Measurements from ENCODE around the gene ZDHHC14. TPM values are rescaled to one million over a fixed set of nuclear protein-coding genes. Genes with fewer than 3 reads are reported as not detected.

Gene ZDHHC14
- total RNA-seq, 2 donors from 2014 or later, result 10.2 to 10.6 TPM

DNA sequence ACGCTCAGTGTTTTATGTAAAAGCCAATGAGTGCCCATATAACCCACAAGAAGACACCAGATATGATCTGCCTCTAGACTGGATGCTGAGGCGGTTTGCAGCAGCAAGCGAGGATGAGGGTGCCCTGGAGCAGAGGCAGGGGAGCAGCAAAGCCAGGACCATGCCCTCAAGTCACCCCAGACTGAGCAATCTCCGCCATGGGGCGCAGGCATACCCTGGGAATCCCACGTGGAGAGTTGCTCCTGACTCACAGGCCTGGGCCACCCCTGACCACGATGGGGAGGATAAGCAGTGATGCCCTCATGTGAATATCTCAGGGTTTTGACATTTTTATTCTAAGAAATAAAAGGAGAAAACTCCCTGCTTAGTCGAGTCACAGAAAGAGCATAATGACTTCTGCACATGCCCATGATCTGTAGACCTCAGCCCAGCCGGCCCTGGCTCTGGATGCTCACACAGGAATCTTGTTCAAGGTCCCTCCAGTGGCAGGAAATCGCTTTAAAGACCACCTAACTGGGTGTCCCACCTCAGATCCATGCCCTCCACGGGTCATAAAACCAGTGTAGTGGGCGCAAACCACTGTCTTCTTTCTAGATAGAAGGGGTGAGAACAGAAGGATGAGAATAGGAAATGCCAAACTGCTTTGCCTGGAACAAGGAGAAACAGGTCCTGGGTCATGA, 303.8 kb downstream of the ZDHHC14 start:
- intact Hi-C loops (cut with DNase I), result no loop called here
- ATAC-seq (no peak), DNase-seq (no peak)
- Histone ChIP-seq H3K4me1 (no peaks in the 10 kb centered on the region), H3K4me3 (no peak overlapping the region), H3K36me3 (replicated peaks in 1 of 2; ENCODE audit: insufficient read depth in 1 of 2, low read depth in 2 of 2) (no peaks in the 10 kb centered on the region), H3K27ac (no peak overlapping the region), H3K27me3 (no peaks in the 10 kb centered on the region), H3K9me3 (no peaks in the 10 kb centered on the region)
- no peak for TF ChIP-seq POLR2A (IDR thresholded peaks at IDR 0.05)
- no peak for TF ChIP-seq CTCF (IDR thresholded peaks at IDR 0.05)
- WGBS, 2 donors, result 68 to 77% methylated on average over 11 to 12 of the region's 12 CpGs

DNA sequence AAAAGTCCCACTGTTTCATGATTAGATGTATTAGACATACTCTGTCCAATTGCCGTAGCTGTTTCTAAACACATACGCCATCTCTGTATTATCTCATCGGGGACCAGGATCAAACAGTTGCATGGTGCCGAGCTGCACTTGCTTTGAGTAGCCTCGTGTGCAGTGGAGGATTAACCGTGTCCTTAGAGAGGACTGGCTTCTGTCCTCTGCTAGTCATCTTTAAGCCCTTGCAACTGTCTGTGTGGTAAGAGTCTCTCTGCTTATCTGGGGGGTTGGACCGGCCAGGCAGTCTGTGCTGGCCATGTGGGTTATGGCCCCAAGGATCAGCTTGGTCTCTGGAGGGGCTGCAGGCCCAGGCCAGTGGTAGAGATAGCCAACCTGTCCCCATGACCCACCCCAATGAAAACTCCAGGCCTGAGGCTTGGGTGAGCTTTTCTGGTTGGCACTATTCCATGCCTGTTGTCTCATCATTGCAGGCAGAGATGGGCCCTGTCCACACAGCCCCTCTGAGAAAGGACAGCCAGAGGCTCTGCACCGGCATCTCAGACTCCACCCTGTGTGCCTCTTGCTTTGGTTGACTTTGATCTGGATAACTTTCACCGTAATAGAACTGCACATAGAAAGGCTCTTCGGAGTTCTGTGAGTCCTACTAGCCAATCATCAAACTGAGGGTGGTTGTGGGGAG, 304.7 kb downstream of the ZDHHC14 start:
- no peaks in the 10 kb centered on the region for H3K27me3 ChIP-seq
- H3K9me3 ChIP-seq, result no peaks in the 10 kb centered on the region
- TF ChIP-seq POLR2A (IDR thresholded peaks at IDR 0.05) (no peak), CTCF (IDR thresholded peaks at IDR 0.05) (no peak)
- intact Hi-C loops (cut with DNase I), result no loop called here
- 90% methylated on average over 10 of the region's 10 CpGs for WGBS, 2 donors
- no peaks in the 10 kb centered on the region for H3K4me1 ChIP-seq
- no peak for DNase-seq
- H3K36me3 ChIP-seq (replicated peaks in 1 of 2; ENCODE audit: insufficient read depth in 1 of 2, low read depth in 2 of 2), result no peaks in the 10 kb centered on the region
- no peak overlapping the region for H3K4me3 ChIP-seq
- no peak for ATAC-seq
- no peak overlapping the region for H3K27ac ChIP-seq

GRCh38 chr6:157688275-157688959, 307.4 kb downstream of the ZDHHC14 start:
- H3K4me3 ChIP-seq, result no peak overlapping the region
- H3K36me3 ChIP-seq (replicated peaks in 1 of 2; ENCODE audit: insufficient read depth in 1 of 2, low read depth in 2 of 2), result no peaks in the 10 kb centered on the region
- intact Hi-C loops (cut with DNase I), result no loop called here
- no peaks in the 10 kb centered on the region for H3K4me1 ChIP-seq
- no peak for TF ChIP-seq CTCF (IDR thresholded peaks at IDR 0.05)
- no peak for TF ChIP-seq POLR2A (IDR thresholded peaks at IDR 0.05)
- no peak overlapping the region for H3K27ac ChIP-seq
- no peaks in the 10 kb centered on the region for H3K27me3 ChIP-seq
- H3K9me3 ChIP-seq, result no peaks in the 10 kb centered on the region
- no peak for ATAC-seq
- 72 to 78% methylated on average over 17 of the region's 17 CpGs for WGBS, 2 donors
- no peak for DNase-seq

DNA sequence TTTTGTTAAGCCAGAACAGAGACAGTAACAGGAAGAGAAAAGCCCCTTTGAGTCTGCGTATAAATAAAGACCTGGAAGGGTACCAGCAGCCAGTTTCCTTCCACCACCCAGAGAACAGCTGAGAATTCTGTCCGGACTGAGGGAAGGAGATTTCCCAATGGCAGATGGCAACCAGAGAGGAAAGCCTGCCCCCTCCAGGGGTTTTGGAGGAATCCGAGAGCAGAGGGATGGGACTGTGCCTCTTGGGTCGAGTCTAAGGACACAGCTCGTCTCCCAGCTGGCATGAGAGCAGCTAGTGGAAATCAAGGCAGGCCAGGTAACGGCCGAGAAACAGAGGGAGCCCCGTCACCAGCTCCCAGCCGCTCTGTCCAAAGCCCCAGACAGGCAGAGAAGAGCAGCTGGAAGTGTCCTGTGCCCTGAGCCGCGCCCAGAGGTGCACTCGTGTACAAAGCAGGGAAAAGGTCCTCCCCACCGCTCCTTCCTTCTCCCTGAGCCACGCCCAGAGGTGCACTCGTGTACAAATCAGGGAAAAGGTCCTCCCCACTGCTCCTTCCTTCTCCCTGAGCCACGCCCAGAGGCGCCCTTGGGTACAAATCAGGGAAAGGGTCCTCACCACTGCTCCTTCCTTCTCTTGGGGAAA, 308.1 kb downstream of the ZDHHC14 start:
- Histone ChIP-seq H3K36me3 (replicated peaks in 1 of 2; ENCODE audit: insufficient read depth in 1 of 2, low read depth in 2 of 2) (no peaks in the 10 kb centered on the region), H3K9me3 (no peaks in the 10 kb centered on the region), H3K4me3 (no peak overlapping the region), H3K4me1 (no peaks in the 10 kb centered on the region), H3K27ac (no peak overlapping the region), H3K27me3 (no peaks in the 10 kb centered on the region)
- intact Hi-C loops (cut with DNase I), result no loop called here
- 61 to 63% methylated on average over 17 of the region's 17 CpGs for WGBS, 2 donors
- TF ChIP-seq CTCF (IDR thresholded peaks at IDR 0.05), result no peak
- no peak for TF ChIP-seq POLR2A (IDR thresholded peaks at IDR 0.05)
- DNase-seq (no peak), ATAC-seq (no peak)

Measured in body of pancreas (tissue), 4 donors.